Dendritic cell treated with granulocyte-macrophage colony-stimulating factor and Interleukin-4, amounts not matched to agents 40 ng/mL and 50 ng/mL, for 4 days (primary cell): ENCODE measurements around the gene TRIM8.
"Not testable (repeated sequence)": the region's sequence is repeated elsewhere in the genome, so short reads cannot be mapped to it uniquely, and the experiment has no call there.

ENCODE experiments used
- H3K27ac Mint-ChIP-seq: one replicate; pipeline ENCODE4 v1.8.0; 2022; ENCODE audit warnings: mild to moderate bottlenecking, mixed read lengths
- H3K27me3 Mint-ChIP-seq: one replicate; pipeline ENCODE4 v1.8.0; 2022; ENCODE audit warnings: mild to moderate bottlenecking, mixed read lengths
- H3K36me3 Mint-ChIP-seq: one replicate; pipeline ENCODE4 v1.8.0; 2022; ENCODE audit warnings: low read depth, mixed read lengths
- H3K4me1 Mint-ChIP-seq: one replicate; pipeline ENCODE4 v1.8.0; 2022; ENCODE audit warnings: low read depth, mixed read lengths
- H3K4me3 Mint-ChIP-seq: one replicate; pipeline ENCODE4 v1.8.0; 2022; ENCODE audit warnings: mild to moderate bottlenecking, moderate library complexity, mixed read lengths
- H3K9me3 Mint-ChIP-seq: one replicate; pipeline ENCODE4 v1.8.0; 2022; ENCODE audit warnings: mixed read lengths
- intact Hi-C: fragments of 100-400 bp; cut with micrococcal nuclease; formaldehyde crosslinking; loops from one replicate; pipeline ENCODE4 v1.15.0; 2022

TRIM8 gene

DNA sequence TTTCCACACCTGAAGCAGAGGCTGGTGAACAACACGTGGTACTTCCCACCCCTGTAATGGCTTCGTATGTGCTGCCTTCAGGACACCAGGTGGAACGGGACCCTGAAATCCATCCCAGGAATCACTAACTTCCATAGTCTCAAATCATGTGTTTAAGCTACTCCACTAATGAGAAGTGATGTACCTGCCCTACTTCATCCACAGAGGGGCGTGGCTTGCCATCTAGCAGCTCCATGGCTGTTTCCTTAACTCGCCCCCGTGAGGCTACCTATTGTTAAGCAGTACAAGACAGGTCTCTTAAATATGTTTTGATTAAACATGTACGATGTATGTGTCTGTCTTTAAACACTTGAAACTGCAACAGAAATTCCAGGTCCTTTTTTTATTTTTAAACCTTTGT is 38.1 kb downstream of the TRIM8 start:
- H3K9me3 Mint-ChIP-seq = no peaks in the 10 kb centered on the region

DNA sequence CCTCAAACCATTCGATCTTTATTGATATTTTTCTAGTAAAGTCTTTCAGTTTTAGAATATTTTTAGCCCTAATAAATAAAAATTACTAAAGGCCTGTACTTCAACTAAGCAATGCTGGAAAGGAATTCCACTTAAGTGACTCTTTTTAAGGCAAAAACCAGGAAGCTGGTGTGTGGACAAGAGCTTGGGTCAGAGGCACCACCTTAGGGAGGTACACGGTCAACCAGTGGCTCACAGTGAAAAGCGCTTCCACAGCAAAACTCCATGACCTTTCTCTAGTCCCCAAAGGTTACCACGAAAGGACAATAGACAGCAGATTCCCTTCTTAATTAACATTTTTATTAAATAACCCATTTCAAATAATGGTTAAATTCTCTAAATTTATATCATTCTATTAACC is 38.7 kb downstream of the TRIM8 start:
- Mint-ChIP-seq H3K36me3 (peaks cover 59% of the 10 kb centered on the region), H3K27me3 (no peaks in the 10 kb centered on the region), H3K9me3 (no peaks in the 10 kb centered on the region), H3K4me3 (no peak overlapping the region), H3K4me1 (peaks cover 25% of the 10 kb centered on the region), H3K27ac (no peak overlapping the region)
- intact Hi-C loops = no loop called here

More for the DNA sequence above, 38.1 kb downstream of the TRIM8 start:
- H3K4me3 Mint-ChIP-seq = no peak overlapping the region
- H3K27ac Mint-ChIP-seq = no peak overlapping the region
- H3K4me1 Mint-ChIP-seq = peaks cover 31% of the 10 kb centered on the region
- H3K27me3 Mint-ChIP-seq = no peaks in the 10 kb centered on the region
- H3K36me3 Mint-ChIP-seq = peaks cover 53% of the 10 kb centered on the region
- intact Hi-C loops = no loop called here

DNA sequence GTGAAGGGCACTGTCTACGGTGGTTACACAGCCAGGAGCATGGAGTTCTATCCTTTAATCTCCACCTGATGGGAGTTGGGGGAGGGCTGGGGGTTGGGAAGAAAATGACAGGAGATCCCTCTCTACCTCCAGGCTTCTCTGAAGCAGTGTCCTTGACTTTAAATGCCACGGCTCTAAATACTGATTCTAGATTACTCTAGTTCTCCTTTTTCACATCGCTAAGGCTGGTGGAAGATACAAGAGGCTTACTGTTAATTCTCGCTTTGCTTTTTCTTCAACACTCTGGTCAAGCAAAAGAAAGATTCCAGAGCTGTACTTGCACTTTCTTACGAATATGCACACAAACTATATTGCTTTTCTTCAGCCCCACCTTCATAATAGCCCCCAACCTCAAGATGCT is 39.5 kb downstream of the TRIM8 start:
- intact Hi-C loops = no loop called here
- Mint-ChIP-seq H3K4me1 (peaks cover 18% of the 10 kb centered on the region), H3K27ac (peak overlapping the region; percentile 39), H3K4me3 (no peak overlapping the region), H3K9me3 (no peaks in the 10 kb centered on the region), H3K27me3 (no peaks in the 10 kb centered on the region), H3K36me3 (peaks cover 59% of the 10 kb centered on the region)

DNA sequence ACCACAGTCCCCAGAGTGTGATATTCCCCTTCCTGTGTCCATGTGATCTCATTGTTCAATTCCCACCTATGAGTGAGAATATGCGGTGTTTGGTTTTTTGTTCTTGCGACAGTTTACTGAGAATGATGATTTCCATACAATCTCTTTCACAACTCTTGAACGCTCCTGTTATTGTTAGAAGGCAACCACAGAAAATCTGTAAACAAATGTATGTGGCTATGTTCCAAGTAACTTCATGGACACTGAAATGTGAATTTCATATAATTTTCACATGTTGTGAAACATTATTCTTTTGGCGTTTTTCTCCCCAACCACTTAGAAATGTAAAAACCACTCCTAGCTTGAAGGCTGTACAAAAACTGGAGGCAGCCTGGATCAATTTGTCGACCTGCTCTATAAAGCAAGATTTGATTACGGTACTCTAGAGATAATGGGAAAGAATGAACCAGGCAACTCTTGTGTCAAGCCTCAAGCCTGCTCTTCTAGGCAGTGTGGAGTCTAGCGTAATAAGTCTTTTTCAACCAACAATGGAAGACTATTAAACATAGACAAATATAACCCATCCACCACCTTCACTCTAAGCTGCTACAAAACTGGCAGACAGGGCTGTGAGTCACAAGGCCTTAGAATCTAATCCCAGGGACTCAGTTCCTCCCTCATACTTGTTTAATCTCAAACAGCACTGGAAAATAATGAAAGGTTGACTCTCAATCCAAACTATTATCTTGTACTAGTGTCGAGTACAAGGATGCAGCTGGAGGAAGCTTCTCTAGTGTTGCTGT is 47.2 kb downstream of the TRIM8 start:
- intact Hi-C loops = no loop called here
- Mint-ChIP-seq H3K36me3 (peaks cover 42% of the 10 kb centered on the region), H3K4me1 (no peaks in the 10 kb centered on the region), H3K27ac (no peak overlapping the region), H3K9me3 (no peaks in the 10 kb centered on the region), H3K27me3 (no peaks in the 10 kb centered on the region), H3K4me3 (no peak overlapping the region)

DNA sequence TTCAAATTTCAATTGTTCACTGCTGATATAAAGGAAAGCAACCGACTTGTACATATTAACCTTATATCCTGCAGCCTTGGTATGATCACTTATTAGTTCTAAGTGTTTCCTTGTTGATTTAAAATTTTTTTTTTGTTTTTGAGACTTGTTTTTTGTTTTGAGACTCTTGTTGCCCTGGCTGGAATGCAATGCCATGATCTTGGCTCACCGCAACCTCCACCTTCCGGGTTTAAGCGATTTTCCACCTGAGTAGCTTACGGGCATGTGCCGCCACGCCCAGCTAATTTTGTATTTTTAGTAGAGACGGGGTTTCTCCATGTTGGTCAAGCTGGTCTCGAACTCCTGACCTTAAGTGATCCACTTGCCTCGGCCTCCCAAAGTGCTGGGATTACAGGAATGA is 51.1 kb downstream of the TRIM8 start:
- H3K36me3 Mint-ChIP-seq = peaks cover 59% of the 10 kb centered on the region
- intact Hi-C loops, H3K4me1 Mint-ChIP-seq, H3K27me3 Mint-ChIP-seq, H3K27ac Mint-ChIP-seq, H3K9me3 Mint-ChIP-seq, H3K4me3 Mint-ChIP-seq: not testable (repeated sequence)

DNA sequence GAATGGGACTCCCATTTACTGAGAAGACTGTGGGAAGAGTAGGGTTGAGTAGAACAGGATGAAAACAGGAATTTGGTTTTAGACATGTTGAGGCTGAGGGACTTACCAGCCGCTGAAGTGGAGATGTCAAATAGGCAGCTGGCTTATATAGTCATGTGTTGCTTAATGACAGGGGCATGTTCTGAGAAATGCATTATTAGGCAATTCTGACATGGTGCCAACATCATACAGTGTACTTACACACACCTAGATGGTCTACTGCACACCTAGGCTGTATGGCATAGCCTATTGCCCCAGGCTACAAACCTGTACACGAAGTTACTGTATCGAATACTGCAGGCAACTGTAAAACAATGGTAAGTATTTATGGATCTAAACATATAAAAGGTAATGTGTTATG is 52.5 kb downstream of the TRIM8 start:
- no peak overlapping the region for H3K27ac Mint-ChIP-seq
- H3K36me3 Mint-ChIP-seq = peaks cover 59% of the 10 kb centered on the region
- H3K4me3 Mint-ChIP-seq = no peak overlapping the region
- intact Hi-C loops = no loop called here
- no peaks in the 10 kb centered on the region for H3K9me3 Mint-ChIP-seq
- peaks cover 17% of the 10 kb centered on the region for H3K4me1 Mint-ChIP-seq
- no peaks in the 10 kb centered on the region for H3K27me3 Mint-ChIP-seq

DNA sequence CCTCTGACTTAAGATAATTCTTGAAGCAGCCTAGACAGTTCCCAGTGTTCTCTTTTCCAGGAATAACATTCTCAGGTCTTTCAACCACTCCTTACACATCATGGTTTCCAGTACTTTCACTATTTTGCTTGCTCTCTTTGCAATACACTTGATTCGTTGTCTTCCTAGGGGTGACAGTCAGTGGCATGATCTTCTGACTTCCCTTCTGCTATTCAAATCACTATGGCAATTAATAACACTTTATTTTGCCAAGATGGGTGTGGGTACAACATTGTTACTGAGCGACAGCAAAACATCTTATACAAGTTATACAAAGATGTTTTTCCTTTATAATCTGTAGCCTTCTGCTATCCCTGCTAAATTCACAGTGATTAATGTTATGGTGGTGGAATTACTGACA is 54.6 kb downstream of the TRIM8 start:
- Mint-ChIP-seq H3K36me3 (peaks cover 59% of the 10 kb centered on the region), H3K27me3 (no peaks in the 10 kb centered on the region), H3K9me3 (no peaks in the 10 kb centered on the region), H3K27ac (no peak overlapping the region), H3K4me1 (peaks cover 17% of the 10 kb centered on the region), H3K4me3 (no peak overlapping the region)
- intact Hi-C loops = no loop called here

DNA sequence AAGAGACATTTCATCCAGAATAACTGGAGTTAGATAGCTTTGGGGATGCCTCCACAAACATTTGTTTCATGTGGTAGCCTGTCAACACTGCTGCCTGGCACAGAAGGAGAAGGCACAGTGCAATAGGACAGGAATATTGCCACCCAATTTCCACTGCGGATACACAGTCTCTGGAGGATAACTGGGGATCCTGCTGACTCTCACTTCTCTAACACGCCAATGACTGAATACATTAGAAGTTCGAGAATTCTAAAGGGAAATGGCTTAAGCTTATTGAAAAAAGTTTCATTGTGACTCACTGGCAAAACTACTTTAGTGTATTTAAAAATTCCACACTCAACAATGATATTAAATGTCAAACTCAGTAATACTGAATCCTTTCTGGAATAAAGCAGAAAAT is 57.0 kb downstream of the TRIM8 start:
- peaks cover 44% of the 10 kb centered on the region for H3K36me3 Mint-ChIP-seq
- no peak overlapping the region for H3K4me3 Mint-ChIP-seq
- intact Hi-C loops = no loop called here
- H3K27me3 Mint-ChIP-seq = no peaks in the 10 kb centered on the region
- no peaks in the 10 kb centered on the region for H3K9me3 Mint-ChIP-seq
- peak overlapping the region; percentile 61 for H3K27ac Mint-ChIP-seq
- peaks cover 27% of the 10 kb centered on the region for H3K4me1 Mint-ChIP-seq

DNA sequence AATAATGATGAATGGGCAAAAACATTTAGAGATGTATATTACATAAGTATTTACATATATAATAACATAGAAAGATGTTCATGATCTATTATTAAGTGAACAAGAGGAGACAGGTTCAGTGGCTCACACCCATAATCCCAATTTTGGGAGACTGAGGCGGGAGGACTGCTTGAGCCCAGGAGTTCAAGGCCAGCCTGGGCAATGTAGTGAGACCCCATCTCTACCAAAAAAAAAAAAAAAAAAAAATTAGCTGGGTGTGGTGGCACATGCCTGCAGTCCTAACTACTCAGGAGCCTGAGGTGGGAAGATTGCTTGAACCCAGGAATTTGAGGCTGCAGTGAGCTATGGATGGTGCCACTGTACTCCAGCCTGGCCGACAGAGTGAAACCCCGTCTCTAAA is 57.5 kb downstream of the TRIM8 start:
- intact Hi-C loops = no loop called here

DNA sequence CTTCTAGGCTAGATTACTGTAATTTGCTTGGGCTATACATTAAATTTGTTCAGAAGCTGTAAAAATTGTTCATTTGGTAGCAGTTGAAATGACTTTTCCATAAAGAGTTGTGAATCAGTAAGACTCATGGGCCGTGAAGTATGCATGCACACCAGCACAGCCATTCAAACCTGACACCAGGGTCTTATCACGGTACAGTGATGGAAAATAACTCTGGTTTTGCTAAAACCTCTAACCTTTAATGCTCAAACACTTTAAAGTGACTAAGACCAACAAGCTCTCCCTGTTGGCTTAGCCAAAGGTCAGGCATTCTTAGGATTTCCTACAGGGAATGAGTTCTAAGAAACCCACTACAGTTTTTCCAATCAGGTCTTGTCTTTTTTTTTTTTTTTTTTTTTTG is 58.5 kb downstream of the TRIM8 start:
- H3K27ac Mint-ChIP-seq = no peak overlapping the region
- intact Hi-C loops = no loop called here
- H3K27me3 Mint-ChIP-seq = no peaks in the 10 kb centered on the region
- H3K9me3 Mint-ChIP-seq = no peaks in the 10 kb centered on the region
- H3K4me3 Mint-ChIP-seq = no peak overlapping the region
- H3K4me1 Mint-ChIP-seq = peaks cover 27% of the 10 kb centered on the region
- H3K36me3 Mint-ChIP-seq = peaks cover 32% of the 10 kb centered on the region

More for the DNA sequence above, 57.5 kb downstream of the TRIM8 start:
- no peak overlapping the region for H3K4me3 Mint-ChIP-seq
- no peak overlapping the region for H3K27ac Mint-ChIP-seq
- peaks cover 39% of the 10 kb centered on the region for H3K36me3 Mint-ChIP-seq
- no peaks in the 10 kb centered on the region for H3K27me3 Mint-ChIP-seq
- H3K4me1 Mint-ChIP-seq = peaks cover 27% of the 10 kb centered on the region
- no peaks in the 10 kb centered on the region for H3K9me3 Mint-ChIP-seq

DNA sequence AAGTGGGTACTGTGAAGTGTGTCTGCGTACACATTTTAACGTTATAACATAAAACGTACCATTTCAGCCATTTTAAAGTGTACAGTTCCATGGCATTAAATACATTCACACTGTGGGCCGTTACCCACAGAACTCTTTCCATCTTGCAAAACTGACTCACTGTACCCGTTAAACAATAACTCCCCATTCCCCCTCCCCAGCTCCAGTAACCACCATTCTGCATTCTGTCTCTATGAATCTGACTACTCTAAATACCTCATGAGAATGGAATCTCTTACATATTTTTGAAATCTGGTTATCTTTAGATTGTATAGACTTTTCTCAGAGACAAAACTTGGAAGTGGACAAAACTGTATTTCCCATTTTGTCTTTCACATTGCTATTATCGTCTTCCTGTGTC is 60.6 kb downstream of the TRIM8 start:
- intact Hi-C loops = no loop called here
- Mint-ChIP-seq H3K4me1 (peaks cover 24% of the 10 kb centered on the region), H3K9me3 (no peaks in the 10 kb centered on the region), H3K27ac (peak overlapping the region; percentile 71), H3K4me3 (peak overlapping the region; percentile 23), H3K27me3 (no peaks in the 10 kb centered on the region), H3K36me3 (peaks cover 10% of the 10 kb centered on the region)

DNA sequence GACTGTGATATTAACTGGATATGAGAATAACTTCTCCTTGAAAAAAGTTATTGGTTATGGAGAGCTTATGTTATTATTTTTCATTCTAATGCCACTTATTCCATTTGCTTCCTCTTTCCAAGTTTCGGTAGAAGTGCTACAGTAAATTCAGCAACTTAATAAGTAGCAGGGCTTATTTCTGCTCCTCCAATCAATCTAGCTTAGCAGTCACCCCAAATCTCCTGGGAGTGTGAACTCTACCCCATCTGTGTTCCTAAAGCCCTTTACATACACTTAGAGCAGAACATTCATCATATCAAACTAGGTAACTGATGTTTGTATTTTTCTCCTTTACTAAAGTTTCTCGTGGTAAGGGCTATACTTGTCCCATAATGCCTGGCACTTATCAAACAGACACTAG is 61.3 kb downstream of the TRIM8 start:
- peak overlapping the region; percentile 71 for H3K27ac Mint-ChIP-seq
- intact Hi-C loops = no loop called here
- H3K9me3 Mint-ChIP-seq = no peaks in the 10 kb centered on the region
- no peaks in the 10 kb centered on the region for H3K27me3 Mint-ChIP-seq
- peaks cover 9% of the 10 kb centered on the region for H3K36me3 Mint-ChIP-seq
- H3K4me3 Mint-ChIP-seq = no peak overlapping the region
- H3K4me1 Mint-ChIP-seq = peaks cover 24% of the 10 kb centered on the region
